HG02840 (cell line): Measurements from ENCODE around the gene SCUBE3.

Source experiments
- ATAC-seq: cut with Tn5 transposase; IDR thresholded peaks from one replicate; pipeline ENCODE4 v1.9.1; 2021; ENCODE audit warnings: mild to moderate bottlenecking, moderate library complexity, moderate number of reproducible peaks; ENCODE audit not compliant: unreplicated experiment, low FRiP score

SCUBE3 gene

GRCh38 chr6:35296931-35297600, 83.3 kb downstream of the SCUBE3 start:
- no peak for ATAC-seq

GRCh38 chr6:35297601-35298481, 84.1 kb downstream of the SCUBE3 start, which contains the start of gene DEF6:
Gene DEF6, plus strand, starts transcription at chr6:35297818. Its CDS starts 39 bp downstream, at chr6:35297857.
- peak; percentile 69 for ATAC-seq

GRCh38 chr6:35298625-35299140, 84.9 kb downstream of the SCUBE3 start:
- ATAC-seq, result no peak

GRCh38 chr6:35299674-35300073, 85.9 kb downstream of the SCUBE3 start:
- no peak for ATAC-seq

GRCh38 chr6:35300848-35301247, 87.1 kb downstream of the SCUBE3 start:
- no peak for ATAC-seq
